Esophagus muscularis mucosa (tissue), 4 donors: ENCODE data around the gene PIK3R4.

Source experiments
- EP300 ChIP-seq: sonication (generic); formaldehyde crosslinking; IDR thresholded peaks from one replicate; pipeline ENCODE4 v1.6.1; 2017; ENCODE audit warnings: antibody characterized with exemption
- POLR2AphosphoS5 ChIP-seq, 2 donors: sonication (generic); formaldehyde crosslinking; IDR thresholded peaks; one replicate each; pipeline ENCODE4 v1.6.1; 2017; ENCODE audit warnings: antibody characterized with exemption in 2 of 2
- TF ChIP-seq, protein P1 (sequence below), 3 experiments: fragments of 200-600 bp in 2 of 3; fragments of 450-650 bp in 1 of 3; sonication (generic) in 2 of 3; IDR thresholded peaks; one replicate each; pipeline ENCODE4 v1.5.1; 2017 to 2019; ENCODE audit warnings: antibody characterized with exemption in 3 of 3, mild to moderate bottlenecking in 2 of 3, moderate library complexity in 1 of 3

DNA sequence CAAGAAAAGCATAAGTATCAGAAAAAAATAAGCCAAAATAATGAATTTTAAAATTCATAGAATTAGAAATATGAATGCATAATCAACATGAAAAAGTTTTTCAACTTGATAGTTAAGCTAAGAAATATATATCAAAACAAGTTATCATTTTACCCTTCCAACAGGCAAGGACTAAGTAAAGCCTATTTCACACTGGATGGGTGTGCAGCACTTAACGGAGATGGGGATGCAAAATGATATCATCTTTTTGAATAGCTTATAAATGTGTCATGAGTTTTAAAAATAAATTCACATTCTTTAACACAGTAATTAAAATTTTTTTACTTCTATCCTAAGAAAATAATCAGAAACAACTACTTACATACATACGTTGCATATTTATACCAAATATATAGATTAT, 20.9 kb downstream of the PIK3R4 start:
- TF ChIP-seq, protein P1, sequence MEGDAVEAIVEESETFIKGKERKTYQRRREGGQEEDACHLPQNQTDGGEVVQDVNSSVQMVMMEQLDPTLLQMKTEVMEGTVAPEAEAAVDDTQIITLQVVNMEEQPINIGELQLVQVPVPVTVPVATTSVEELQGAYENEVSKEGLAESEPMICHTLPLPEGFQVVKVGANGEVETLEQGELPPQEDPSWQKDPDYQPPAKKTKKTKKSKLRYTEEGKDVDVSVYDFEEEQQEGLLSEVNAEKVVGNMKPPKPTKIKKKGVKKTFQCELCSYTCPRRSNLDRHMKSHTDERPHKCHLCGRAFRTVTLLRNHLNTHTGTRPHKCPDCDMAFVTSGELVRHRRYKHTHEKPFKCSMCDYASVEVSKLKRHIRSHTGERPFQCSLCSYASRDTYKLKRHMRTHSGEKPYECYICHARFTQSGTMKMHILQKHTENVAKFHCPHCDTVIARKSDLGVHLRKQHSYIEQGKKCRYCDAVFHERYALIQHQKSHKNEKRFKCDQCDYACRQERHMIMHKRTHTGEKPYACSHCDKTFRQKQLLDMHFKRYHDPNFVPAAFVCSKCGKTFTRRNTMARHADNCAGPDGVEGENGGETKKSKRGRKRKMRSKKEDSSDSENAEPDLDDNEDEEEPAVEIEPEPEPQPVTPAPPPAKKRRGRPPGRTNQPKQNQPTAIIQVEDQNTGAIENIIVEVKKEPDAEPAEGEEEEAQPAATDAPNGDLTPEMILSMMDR (IDR thresholded peaks at IDR 0.05) = no peak
- no peak for TF ChIP-seq EP300
- TF ChIP-seq POLR2AphosphoS5 (IDR thresholded peaks at IDR 0.05) = no peak
